K562 (cell line): ENCODE data around the gene CCSER1. TPM values are rescaled to one million over a fixed set of nuclear protein-coding genes. Genes with fewer than 3 reads are reported as not detected.

Source experiments
- ATAC-seq: fragments of 200-7000 bp; cut with Tn5 transposase; 3 replicates; pipeline ENCODE4 v1.9.1; 2020; ENCODE audit warnings: moderate library complexity
- BruUV-seq: library from RNA; stranded (reverse); fragments of 400-500 nt; replicated peaks from 2 replicates; lab custom pipeline; 2021; lab: Mats Ljungman, UMichigan
- CTCF ChIA-PET: fragments of 300-600 bp; formaldehyde crosslinking; extraction: SDS; loops from one replicate; lab custom pipeline; 2021; ENCODE audit warnings: low intra/inter-chr PET ratio; lab: Yijun Ruan, JAX
- POLR2A ChIA-PET: fragments of 300-600, 350-650 bp; sonication (Branson Sonifier 250); formaldehyde crosslinking; extraction: SDS; loops from one replicate; lab custom pipeline; 2021; ENCODE audit warnings: antibody characterized with exemption, inconsistent platforms; lab: Yijun Ruan, JAX
- DNase-seq, 4 experiments: peaks; one replicate each; pipeline versions ENCODE4 v3.0.0 to v3.0.0-alpha.2; 2011 to 2018; ENCODE audit warnings: low spot score in 3 of 4, mixed read lengths in 3 of 4; ENCODE audit errors: extremely low read depth in 1 of 4
- FAIRE-seq: peaks from 2 replicates; lab custom pipeline; 2011; peaks lifted over from hg19 to GRCh38; lab: Jason Lieb, UNC
- H2AFZ ChIP-seq: 2 replicates; pipeline ENCODE4 v1.6.0; 2011; ENCODE audit warnings: low read depth, low read length, control low read depth, inconsistent platforms
- H3K27ac ChIP-seq: fragments of 200-600 bp; 3 replicates; pipeline ENCODE4 v1.8.0; 2011; ENCODE audit warnings: low read depth, mild to moderate bottlenecking, control low read depth, inconsistent platforms, low read length, moderate library complexity, mixed read lengths; ENCODE audit errors: extremely low read depth
- H3K27me3 ChIP-seq, 2 experiments: fragments of 300-600 bp in 1 of 2; 2 replicates in 1 of 2; 3 replicates in 1 of 2; pipeline versions ENCODE4 v1.6.0 to v1.8.0; 2011; ENCODE audit warnings: inconsistent platforms in 2 of 2, low read length in 2 of 2, mild to moderate bottlenecking in 1 of 2, mixed read lengths in 1 of 2, moderate library complexity in 1 of 2; ENCODE audit not compliant: control insufficient read depth in 2 of 2, insufficient read depth in 2 of 2
- H3K36me3 ChIP-seq: fragments of 300-600 bp; 3 replicates; pipeline ENCODE4 v1.8.0; 2011; ENCODE audit warnings: mild to moderate bottlenecking, low read length, inconsistent platforms; ENCODE audit not compliant: control insufficient read depth, insufficient read depth
- H3K4me1 ChIP-seq, 2 experiments: fragments of 200-600 bp in 1 of 2; replicated peaks in 1 of 2; 2 replicates in 1 of 2; 3 replicates in 1 of 2; pipeline versions ENCODE4 v1.5.1 to v1.8.0; 2011; ENCODE audit warnings: inconsistent platforms in 2 of 2, low read length in 2 of 2, mild to moderate bottlenecking in 1 of 2, mixed read lengths in 1 of 2, moderate library complexity in 1 of 2; ENCODE audit not compliant: control insufficient read depth in 2 of 2, insufficient read depth in 2 of 2
- H3K4me2 ChIP-seq: 2 replicates; pipeline ENCODE4 v1.6.1; 2011; ENCODE audit warnings: low read length, control low read depth, inconsistent platforms, mixed read lengths; ENCODE audit not compliant: insufficient read depth
- H3K4me3 ChIP-seq: fragments of 200-600 bp; sonication (generic), shearing (Covaris generic); 2 replicates; pipeline ENCODE4 v1.5.1; 2016; ENCODE audit warnings: control low read depth, inconsistent platforms
- H3K79me2 ChIP-seq: fragments of 200-600 bp; 3 replicates; pipeline ENCODE4 v1.8.0; 2011; ENCODE audit warnings: low read length, inconsistent platforms; ENCODE audit not compliant: control insufficient read depth, insufficient read depth
- H3K9ac ChIP-seq, 2 experiments: 2 replicates each; pipeline versions ENCODE4 v1.6.0 to v1.6.1; 2011; ENCODE audit warnings: low read depth in 2 of 2, low read length in 2 of 2, control low read depth in 1 of 2, inconsistent platforms in 1 of 2, mild to moderate bottlenecking in 1 of 2, mixed read lengths in 1 of 2; ENCODE audit not compliant: insufficient read depth in 1 of 2
- H3K9me1 ChIP-seq: one replicate; pipeline ENCODE4 v1.6.0; 2011; ENCODE audit warnings: inconsistent platforms, mild to moderate bottlenecking, low read length, moderate library complexity; ENCODE audit not compliant: control insufficient read depth, insufficient read depth
- H3K9me3 ChIP-seq: replicated peaks from 2 replicates; pipeline ENCODE4 v1.5.1; 2011; ENCODE audit warnings: low read depth, low read length, inconsistent platforms; ENCODE audit not compliant: control insufficient read depth, insufficient read depth
- H4K20me1 ChIP-seq: replicated peaks from 2 replicates; pipeline ENCODE4 v1.6.1; 2011; ENCODE audit warnings: low read length, inconsistent platforms, mixed read lengths; ENCODE audit not compliant: control insufficient read depth, insufficient read depth
- ASH1L ChIP-seq: fragments of 450-650 bp; IDR thresholded peaks from 2 replicates; pipeline ENCODE4 v1.6.1; 2018; ENCODE audit warnings: borderline replicate concordance, mild to moderate bottlenecking, low read depth; ENCODE audit not compliant: partially characterized antibody
- BCL6 ChIP-seq: fragments of 250-450 bp; sonication (Bioruptor Pico); IDR thresholded peaks from 2 replicates; pipeline ENCODE4 v1.4.0; 2020
- CHD1 ChIP-seq: fragments of 200-600 bp; sonication (generic); IDR thresholded peaks from one replicate; pipeline ENCODE4 v1.6.1; 2012; ENCODE audit warnings: mild to moderate bottlenecking, moderate library complexity, low read length, inconsistent platforms
- E2F8 ChIP-seq: fragments of 450-650 bp; IDR thresholded peaks from 2 replicates; pipeline ENCODE4 v1.7.1; 2018; ENCODE audit warnings: mild to moderate bottlenecking, low read depth; ENCODE audit not compliant: partially characterized antibody
- ELK3 ChIP-seq: fragments of 450-650 bp; formaldehyde crosslinking; IDR thresholded peaks from 2 replicates; pipeline ENCODE4 v1.4.0; 2020; ENCODE audit warnings: mild to moderate bottlenecking
- FOXA3 ChIP-seq, 2 experiments: fragments of 450-650 bp in 1 of 2; sonication (generic) in 1 of 2; formaldehyde crosslinking; IDR thresholded peaks in 1 of 2; conservative IDR thresholded peaks in 1 of 2; 2 replicates each; pipeline versions ENCODE4 v1.4.0 to v1.8.0; 2020 to 2022; ENCODE audit warnings: mild to moderate bottlenecking in 2 of 2, missing genetic modification reagents in 1 of 2
- FOXP1 ChIP-seq: sonication (generic); formaldehyde crosslinking; IDR thresholded peaks from 2 replicates; pipeline ENCODE4 v1.8.0; 2022; ENCODE audit warnings: mild to moderate bottlenecking, missing genetic modification reagents
- IRF9 ChIP-seq: fragments of 450-650 bp; IDR thresholded peaks from 2 replicates; pipeline ENCODE4 v1.6.1; 2016; ENCODE audit warnings: missing biosample characterization, missing genetic modification characterization
- KLF16 ChIP-seq: IDR thresholded peaks from 2 replicates; pipeline ENCODE4 v1.6.1; 2016; ENCODE audit warnings: antibody characterized with exemption
- MAZ ChIP-seq, 2 experiments: fragments of 450-650 bp in 1 of 2; sonication (generic) in 1 of 2; formaldehyde crosslinking; IDR thresholded peaks in 1 of 2; conservative IDR thresholded peaks in 1 of 2; 2 replicates each; pipeline versions ENCODE4 v1.4.0 to v1.5.0; 2020; ENCODE audit warnings: mild to moderate bottlenecking in 1 of 2, missing genetic modification reagents in 1 of 2
- POLR2AphosphoS5 ChIP-seq: IDR thresholded peaks from 2 replicates; pipeline ENCODE4 v1.6.1; 2011; ENCODE audit warnings: mild to moderate bottlenecking, low read depth, low read length, moderate library complexity; ENCODE audit not compliant: control insufficient read depth, insufficient read depth
- RBFOX2 ChIP-seq: fragments of 200-400 bp; formaldehyde crosslinking; IDR thresholded peaks from 2 replicates; pipeline ENCODE4 v1.6.1; 2017; ENCODE audit warnings: low read depth, mild to moderate bottlenecking, low read length, moderate library complexity
- SRF ChIP-seq, 2 experiments: fragments of 250-450, 450-650 bp in 1 of 2; sonication (Bioruptor Pico) in 1 of 2; sonication (generic) in 1 of 2; formaldehyde crosslinking; IDR thresholded peaks; 2 replicates each; pipeline versions ENCODE4 v1.5.0 to v1.5.1; 2020 to 2022; ENCODE audit warnings: mild to moderate bottlenecking in 1 of 2, missing genetic modification reagents in 1 of 2
- THAP7 ChIP-seq: fragments of 250-450 bp; sonication (Bioruptor Pico); IDR thresholded peaks from 2 replicates; pipeline ENCODE4 v1.5.0; 2021
- XRCC4 ChIP-seq: IDR thresholded peaks from one replicate; pipeline ENCODE4 v1.6.1; 2011; ENCODE audit not compliant: insufficient read depth, insufficient read length; ENCODE audit errors: extremely low read depth
- ZNF316 ChIP-seq: fragments of 450-650 bp; IDR thresholded peaks from 2 replicates; pipeline ENCODE4 v1.6.1; 2016
- ZNF589 ChIP-seq: fragments of 200-800 bp; sonication (Bioruptor generic); IDR thresholded peaks from 2 replicates; pipeline ENCODE4 v1.6.1; 2016; ENCODE audit warnings: low read depth, missing genetic modification characterization, missing compliant biosample characterization
- WGBS: fragments of 100-300 bp; shearing (Covaris generic); methylation state at CpG from one replicate; pipeline ENCODE4 v1.1.6; 2016; ENCODE audit warnings: low coverage, mixed read lengths; ENCODE audit not compliant: insufficient coverage; ENCODE audit errors: missing lambda C conversion rate; 5-methylcytosine and 5-hydroxymethylcytosine counted together
- in situ Hi-C: fragments of 300-500 bp; cut with MboI; formaldehyde crosslinking; loops from 4 replicates; pipeline ENCODE4 v1.15.0; 2018; ENCODE audit warnings: inconsistent platforms, mixed read lengths
- intact Hi-C: fragments of 100-400 bp; cut with micrococcal nuclease; formaldehyde crosslinking; loops from 2 replicates; pipeline ENCODE4 v1.14.2; 2022
- polyA plus RNA-seq, 8 experiments: library from polyadenylated mRNA; depleted of rRNA in 4 of 8; stranded (reverse) in 5 of 8; unstranded in 3 of 8; fragments of >200 nt; fragmentation: Nextera tagmentation in 2 of 8; fragmentation: Illumina TruSeq in 1 of 8; extraction: Ambion mirVana in 2 of 8; extraction: Trizol in 1 of 8; gene quantifications; 2 replicates each; pipeline versions ENCODE4 v1.2.1 to v1.2.3, GENCODE V29; 2011 to 2014; ENCODE audit warnings: inconsistent platforms in 1 of 8, missing spikeins in 1 of 8
- total RNA-seq, 7 experiments: library from RNA; depleted of rRNA in 6 of 7; stranded (reverse); fragments of >200 nt in 6 of 7; fragmentation: Illumina TruSeq in 2 of 7; extraction: Trizol in 2 of 7; gene quantifications; 2 replicates each; pipeline versions ENCODE4 v1.2.1 to v1.2.3, GENCODE V29; 2011 to 2021; ENCODE audit warnings: low replicate concordance in 1 of 7

Gene CCSER1
- total and polyA plus RNA-seq, 9 of the 15 experiments (the other 6 are each of a cell fraction or from before 2014, with no cell fraction given): not detected

- no peak for TF ChIP-seq E2F8
- TF ChIP-seq POLR2AphosphoS5: no peak
- TF ChIP-seq ZNF589: no peak
- TF ChIP-seq ELK3: no peak
- no peak for TF ChIP-seq ASH1L
- TF ChIP-seq FOXA3 (CRISPR knock-in tag; conservative IDR thresholded peaks at IDR 0.05 in 1 of 2, IDR thresholded peaks at IDR 0.05 in 1 of 2): no peak
- TF ChIP-seq, all 486 proteins: peak for 0
Measured at GRCh38 chr4:90575371-90575770, 448.2 kb downstream of the CCSER1 start (continued).

- Histone ChIP-seq H3K27me3 (no peaks in the 10 kb centered on the region), H3K9me1 (no peaks in the 10 kb centered on the region), H3K4me1 (no peaks in the 10 kb centered on the region), H3K9ac (no peak overlapping the region), H3K27ac (no peak overlapping the region), H2AFZ (no peak overlapping the region), H3K36me3 (no peaks in the 10 kb centered on the region), H3K79me2 (no peaks in the 10 kb centered on the region), H4K20me1 (no peaks in the 10 kb centered on the region), H3K9me3 (no peaks in the 10 kb centered on the region; the same call in none of the 2 replicates), H3K4me3 (no peak overlapping the region), H3K4me2 (no peak overlapping the region)
- in situ Hi-C loops (no loop called here), intact Hi-C loops (no loop called here)
- no TSS peak for BruUV-seq
- no peak for DNase-seq
- ATAC-seq: no peak
- WGBS: 6% methylated on average over 1 of the region's 1 CpG
- no peak for FAIRE-seq
- POLR2A ChIA-PET: no interaction called here
- CTCF ChIA-PET: no interaction called here
- TF ChIP-seq FOXP1: no peak
- TF ChIP-seq MAZ (CRISPR knock-in tag; conservative IDR thresholded peaks at IDR 0.05 in 1 of 2, IDR thresholded peaks at IDR 0.05 in 1 of 2): no peak
- no peak for TF ChIP-seq RBFOX2
- no peak for TF ChIP-seq ZNF316
- no peak for TF ChIP-seq KLF16
- no peak for TF ChIP-seq THAP7 (CRISPR knock-in tag)
- TF ChIP-seq XRCC4: no peak
- no peak for TF ChIP-seq BCL6 (CRISPR knock-in tag)
- TF ChIP-seq SRF (CRISPR knock-in tag; IDR thresholded peaks at IDR 0.05): no peak
- no peak for TF ChIP-seq CHD1
- no peak for TF ChIP-seq IRF9 (tag)
Measured at GRCh38 chr4:90580326-90580725, 453.1 kb downstream of the CCSER1 start.
